K562 (cell line): Measurements from ENCODE around the gene TRIM69. TPM values are rescaled to one million over a fixed set of nuclear protein-coding genes. Genes with fewer than 3 reads are reported as not detected.

Source experiments
- CHD7 ChIP-seq: fragments of 200-600 bp; sonication (generic); IDR thresholded peaks from one replicate; pipeline ENCODE4 v1.6.1; 2012; ENCODE audit warnings: mild to moderate bottlenecking, low read depth, low read length, inconsistent platforms
- DACH1 ChIP-seq: fragments of 450-650 bp; IDR thresholded peaks from 2 replicates; pipeline ENCODE4 v1.6.1; 2018; ENCODE audit not compliant: partially characterized antibody
- RBM22 ChIP-seq: fragments of 200-400 bp; formaldehyde crosslinking; IDR thresholded peaks from 2 replicates; pipeline ENCODE4 v1.6.1; 2018; ENCODE audit warnings: low read length, low read depth; ENCODE audit not compliant: poor library complexity, severe bottlenecking
- ZC3H11A ChIP-seq: IDR thresholded peaks from 2 replicates; pipeline ENCODE4 v1.6.1; 2012; ENCODE audit warnings: low read depth, low read length, improper control_type of control experiment
- ZNF165 ChIP-seq: fragments of 250-450 bp; sonication (Bioruptor Pico); IDR thresholded peaks from 2 replicates; pipeline ENCODE4 v1.4.0; 2020; ENCODE audit warnings: borderline replicate concordance
- polyA plus RNA-seq, 8 experiments: library from polyadenylated mRNA; depleted of rRNA in 4 of 8; stranded (reverse) in 5 of 8; unstranded in 3 of 8; fragments of >200 nt; fragmentation: Nextera tagmentation in 2 of 8; fragmentation: Illumina TruSeq in 1 of 8; extraction: Ambion mirVana in 2 of 8; extraction: Trizol in 1 of 8; gene quantifications; 2 replicates each; pipeline versions ENCODE4 v1.2.1 to v1.2.3, GENCODE V29; 2011 to 2014; ENCODE audit warnings: inconsistent platforms in 1 of 8, missing spikeins in 1 of 8
- total RNA-seq, 7 experiments: library from RNA; depleted of rRNA in 6 of 7; stranded (reverse); fragments of >200 nt in 6 of 7; fragmentation: Illumina TruSeq in 2 of 7; extraction: Trizol in 2 of 7; gene quantifications; 2 replicates each; pipeline versions ENCODE4 v1.2.1 to v1.2.3, GENCODE V29; 2011 to 2021; ENCODE audit warnings: low replicate concordance in 1 of 7

The TRIM69 gene
- total and polyA plus RNA-seq, 9 of the 15 experiments (the other 6 are each of a cell fraction or from before 2014, with no cell fraction given): 1.0 to 4.3 (median 2.3) TPM

GRCh38 chr15:44802336-44802735 lies 66.0 kb downstream of the TRIM69 start (continued):
- TF ChIP-seq CHD7 (no peak), ZC3H11A (no peak), ZNF165 (no peak), DACH1 (no peak), RBM22 (no peak)
